GM18507 (cell line): Measurements from ENCODE around the gene TRIM40.

Experiments
- DNase-seq: peaks from one replicate; pipeline ENCODE4 v3.0.0; 2011; ENCODE audit warnings: low read depth; ENCODE audit not compliant: insufficient read length; ENCODE audit errors: extremely low spot score
- FAIRE-seq: peaks from 2 replicates; lab custom pipeline; 2011; peaks lifted over from hg19 to GRCh38; lab: Jason Lieb, UNC

Gene TRIM40

GRCh38 chr6:30145818-30146217 is 9.9 kb downstream of the TRIM40 start:
- FAIRE-seq: no peak
- no peak for DNase-seq

- no peak for FAIRE-seq
- no peak for DNase-seq
Measured at GRCh38 chr6:30147096-30147495, 11.2 kb downstream of the TRIM40 start.

GRCh38 chr6:30149234-30149633 is 13.3 kb downstream of the TRIM40 start:
- FAIRE-seq (no peak), DNase-seq (no peak)

- DNase-seq (no peak), FAIRE-seq (no peak)
Measured at GRCh38 chr6:30149858-30150550, 14.1 kb downstream of the TRIM40 start.

GRCh38 chr6:30150671-30151395 is 14.9 kb downstream of the TRIM40 start:
- DNase-seq: no peak
- no peak for FAIRE-seq

GRCh38 chr6:30151580-30151979 is 15.6 kb downstream of the TRIM40 start:
- no peak for FAIRE-seq
- DNase-seq: no peak

GRCh38 chr6:30152016-30152673 is 16.2 kb downstream of the TRIM40 start:
- DNase-seq (no peak), FAIRE-seq (no peak)

- DNase-seq (no peak), FAIRE-seq (no peak)
Measured at GRCh38 chr6:30152910-30153610, 17.1 kb downstream of the TRIM40 start.

- FAIRE-seq (no peak), DNase-seq (no peak)
Measured at GRCh38 chr6:30154061-30154460, 18.1 kb downstream of the TRIM40 start.

- DNase-seq (no peak), FAIRE-seq (no peak)
Measured at GRCh38 chr6:30154709-30155519, 19.0 kb downstream of the TRIM40 start.

- DNase-seq (no peak), FAIRE-seq (no peak)
Measured at GRCh38 chr6:30155520-30156261, 19.8 kb downstream of the TRIM40 start.

- DNase-seq: no peak
- FAIRE-seq: no peak
Measured at GRCh38 chr6:30156262-30156599, 20.3 kb downstream of the TRIM40 start.

- FAIRE-seq: no peak
- no peak for DNase-seq
Measured at GRCh38 chr6:30156774-30157173, 20.8 kb downstream of the TRIM40 start.

GRCh38 chr6:30157581-30157980 is 21.6 kb downstream of the TRIM40 start:
- DNase-seq (no peak), FAIRE-seq (no peak)

GRCh38 chr6:30157999-30158398 is 22.1 kb downstream of the TRIM40 start:
- DNase-seq: no peak
- FAIRE-seq: no peak

GRCh38 chr6:30158475-30159040 is 22.6 kb downstream of the TRIM40 start:
- DNase-seq (no peak), FAIRE-seq (no peak)

- FAIRE-seq: no peak
- DNase-seq: no peak
Measured at GRCh38 chr6:30160008-30160784, 24.3 kb downstream of the TRIM40 start.
